WTC11 (cell line): Measurements from ENCODE around the gene TMEM190.

ENCODE experiments used
- CBFB ChIP-seq: sonication (generic); formaldehyde crosslinking; IDR thresholded peaks from 2 replicates; pipeline ENCODE4 v1.8.1; 2022; ENCODE audit warnings: mild to moderate bottlenecking, low read depth, missing genetic modification reagents
- FOXK1 ChIP-seq: sonication (generic); formaldehyde crosslinking; IDR thresholded peaks from 2 replicates; pipeline ENCODE4 v1.8.0; 2022; ENCODE audit warnings: mild to moderate bottlenecking, moderate library complexity, missing genetic modification reagents
- GRHL2 ChIP-seq: fragments of 250-450 bp; sonication (Bioruptor Pico); IDR thresholded peaks from 2 replicates; pipeline ENCODE4 v1.8.0; 2022; ENCODE audit warnings: mild to moderate bottlenecking, moderate library complexity; ENCODE audit not compliant: insufficient replicate concordance, severe bottlenecking
- MAX ChIP-seq: sonication (generic); formaldehyde crosslinking; IDR thresholded peaks from 2 replicates; pipeline ENCODE4 v1.8.0; 2022; ENCODE audit warnings: mild to moderate bottlenecking, missing genetic modification reagents
- NR3C1 ChIP-seq: sonication (generic); formaldehyde crosslinking; conservative IDR thresholded peaks from 2 replicates; pipeline ENCODE4 v1.8.1; 2023; ENCODE audit warnings: low read depth, mild to moderate bottlenecking, missing genetic modification reagents
- OVOL2 ChIP-seq: fragments of 250-450 bp; sonication (Bioruptor Pico); IDR thresholded peaks from 2 replicates; pipeline ENCODE4 v1.9.0; 2021; ENCODE audit warnings: mild to moderate bottlenecking, borderline replicate concordance
- ZBTB21 ChIP-seq: sonication (generic); formaldehyde crosslinking; IDR thresholded peaks from 2 replicates; pipeline ENCODE4 v1.8.1; 2023; ENCODE audit warnings: mild to moderate bottlenecking, missing genetic modification reagents, borderline replicate concordance
- TF ChIP-seq, protein P1 (sequence below): fragments of 200-600 bp; IDR thresholded peaks from 2 replicates; pipeline ENCODE4 v1.8.0; 2022; ENCODE audit warnings: antibody characterized with exemption
- TF ChIP-seq, protein P2 (sequence below): sonication (generic); formaldehyde crosslinking; IDR thresholded peaks from 2 replicates; pipeline ENCODE4 v1.8.1; 2022; ENCODE audit warnings: mild to moderate bottlenecking, moderate library complexity, missing genetic modification reagents
- TF ChIP-seq, protein P3 (sequence below): sonication (generic); formaldehyde crosslinking; IDR thresholded peaks from 2 replicates; pipeline ENCODE4 v1.8.1; 2023; ENCODE audit warnings: mild to moderate bottlenecking, missing genetic modification reagents, moderate library complexity
- TF ChIP-seq, protein P4 (sequence below): sonication (generic); formaldehyde crosslinking; IDR thresholded peaks from 2 replicates; pipeline ENCODE4 v1.8.1; 2022; ENCODE audit warnings: missing genetic modification reagents, borderline replicate concordance

DNA sequence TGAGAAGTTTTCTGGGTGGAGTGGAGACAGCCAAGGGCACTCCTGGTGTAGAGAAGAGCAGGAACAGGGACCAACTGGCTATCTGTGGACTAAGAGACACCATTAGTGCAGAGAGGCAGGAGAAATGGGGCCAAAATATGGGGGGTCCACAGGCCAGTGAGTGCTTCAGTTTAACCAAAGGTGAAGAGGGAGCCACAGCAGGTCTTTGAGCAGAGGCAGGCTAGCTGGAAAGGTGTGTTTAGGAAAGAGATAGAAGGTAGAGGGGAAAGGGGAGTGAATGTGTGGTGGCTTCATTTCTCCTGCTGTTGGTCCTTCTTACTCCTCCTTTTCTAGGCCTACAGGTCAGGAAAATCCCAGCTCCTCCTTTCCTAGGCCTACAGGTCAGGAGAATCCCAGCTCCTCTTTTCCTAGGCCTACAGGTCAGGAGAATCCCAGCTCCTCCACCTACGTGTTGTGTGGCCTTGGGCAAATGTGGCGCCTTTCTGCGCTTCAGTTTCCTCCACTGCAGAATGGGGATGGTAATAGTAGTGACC is 6.0 kb downstream of the TMEM190 start:
- TF ChIP-seq OVOL2 (CRISPR knock-in tag) = no peak
- TF ChIP-seq FOXK1 = no peak
- TF ChIP-seq, protein P1, sequence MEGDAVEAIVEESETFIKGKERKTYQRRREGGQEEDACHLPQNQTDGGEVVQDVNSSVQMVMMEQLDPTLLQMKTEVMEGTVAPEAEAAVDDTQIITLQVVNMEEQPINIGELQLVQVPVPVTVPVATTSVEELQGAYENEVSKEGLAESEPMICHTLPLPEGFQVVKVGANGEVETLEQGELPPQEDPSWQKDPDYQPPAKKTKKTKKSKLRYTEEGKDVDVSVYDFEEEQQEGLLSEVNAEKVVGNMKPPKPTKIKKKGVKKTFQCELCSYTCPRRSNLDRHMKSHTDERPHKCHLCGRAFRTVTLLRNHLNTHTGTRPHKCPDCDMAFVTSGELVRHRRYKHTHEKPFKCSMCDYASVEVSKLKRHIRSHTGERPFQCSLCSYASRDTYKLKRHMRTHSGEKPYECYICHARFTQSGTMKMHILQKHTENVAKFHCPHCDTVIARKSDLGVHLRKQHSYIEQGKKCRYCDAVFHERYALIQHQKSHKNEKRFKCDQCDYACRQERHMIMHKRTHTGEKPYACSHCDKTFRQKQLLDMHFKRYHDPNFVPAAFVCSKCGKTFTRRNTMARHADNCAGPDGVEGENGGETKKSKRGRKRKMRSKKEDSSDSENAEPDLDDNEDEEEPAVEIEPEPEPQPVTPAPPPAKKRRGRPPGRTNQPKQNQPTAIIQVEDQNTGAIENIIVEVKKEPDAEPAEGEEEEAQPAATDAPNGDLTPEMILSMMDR = no peak
- no peak for TF ChIP-seq MAX
- TF ChIP-seq, protein P2, sequence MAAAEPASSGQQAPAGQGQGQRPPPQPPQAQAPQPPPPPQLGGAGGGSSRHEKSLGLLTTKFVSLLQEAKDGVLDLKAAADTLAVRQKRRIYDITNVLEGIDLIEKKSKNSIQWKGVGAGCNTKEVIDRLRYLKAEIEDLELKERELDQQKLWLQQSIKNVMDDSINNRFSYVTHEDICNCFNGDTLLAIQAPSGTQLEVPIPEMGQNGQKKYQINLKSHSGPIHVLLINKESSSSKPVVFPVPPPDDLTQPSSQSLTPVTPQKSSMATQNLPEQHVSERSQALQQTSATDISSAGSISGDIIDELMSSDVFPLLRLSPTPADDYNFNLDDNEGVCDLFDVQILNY = no peak
- no peak for TF ChIP-seq CBFB
- TF ChIP-seq, protein P3, sequence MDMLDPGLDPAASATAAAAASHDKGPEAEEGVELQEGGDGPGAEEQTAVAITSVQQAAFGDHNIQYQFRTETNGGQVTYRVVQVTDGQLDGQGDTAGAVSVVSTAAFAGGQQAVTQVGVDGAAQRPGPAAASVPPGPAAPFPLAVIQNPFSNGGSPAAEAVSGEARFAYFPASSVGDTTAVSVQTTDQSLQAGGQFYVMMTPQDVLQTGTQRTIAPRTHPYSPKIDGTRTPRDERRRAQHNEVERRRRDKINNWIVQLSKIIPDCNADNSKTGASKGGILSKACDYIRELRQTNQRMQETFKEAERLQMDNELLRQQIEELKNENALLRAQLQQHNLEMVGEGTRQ = no peak
- TF ChIP-seq GRHL2 (CRISPR knock-in tag) = no peak
- no peak for TF ChIP-seq NR3C1 (CRISPR knock-in tag)
- TF ChIP-seq, protein P4, sequence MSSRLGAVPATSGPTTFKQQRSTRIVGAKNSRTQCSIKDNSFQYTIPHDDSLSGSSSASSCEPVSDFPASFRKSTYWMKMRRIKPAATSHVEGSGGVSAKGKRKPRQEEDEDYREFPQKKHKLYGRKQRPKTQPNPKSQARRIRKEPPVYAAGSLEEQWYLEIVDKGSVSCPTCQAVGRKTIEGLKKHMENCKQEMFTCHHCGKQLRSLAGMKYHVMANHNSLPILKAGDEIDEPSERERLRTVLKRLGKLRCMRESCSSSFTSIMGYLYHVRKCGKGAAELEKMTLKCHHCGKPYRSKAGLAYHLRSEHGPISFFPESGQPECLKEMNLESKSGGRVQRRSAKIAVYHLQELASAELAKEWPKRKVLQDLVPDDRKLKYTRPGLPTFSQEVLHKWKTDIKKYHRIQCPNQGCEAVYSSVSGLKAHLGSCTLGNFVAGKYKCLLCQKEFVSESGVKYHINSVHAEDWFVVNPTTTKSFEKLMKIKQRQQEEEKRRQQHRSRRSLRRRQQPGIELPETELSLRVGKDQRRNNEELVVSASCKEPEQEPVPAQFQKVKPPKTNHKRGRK (CRISPR knock-in tag) = no peak
- TF ChIP-seq ZBTB21 (CRISPR knock-in tag) = no peak
